Ectodermal cell (in vitro differentiated cells): Measurements from ENCODE around the gene FUT2.

Experiments used
- H3K27ac ChIP-seq: 2 replicates; pipeline ENCODE4 v1.7.0; 2013; ENCODE audit warnings: mild to moderate bottlenecking, low read depth, low read length; ENCODE audit not compliant: insufficient read depth, poor library complexity, severe bottlenecking
- H3K27me3 ChIP-seq: 2 replicates; pipeline ENCODE4 v1.7.0; 2013; ENCODE audit warnings: mild to moderate bottlenecking, low read length; ENCODE audit not compliant: insufficient read depth, control insufficient read depth, poor library complexity, severe bottlenecking
- H3K36me3 ChIP-seq: one replicate; pipeline ENCODE4 v1.7.0; 2013; ENCODE audit warnings: low read length; ENCODE audit not compliant: control insufficient read depth, insufficient read depth
- H3K4me1 ChIP-seq: one replicate; pipeline ENCODE4 v1.7.0; 2013; ENCODE audit warnings: low read length; ENCODE audit not compliant: control insufficient read depth, insufficient read depth
- H3K4me3 ChIP-seq: 2 replicates; pipeline ENCODE4 v1.7.0; 2013; ENCODE audit warnings: low read depth, low read length, control low read depth; ENCODE audit not compliant: insufficient read depth
- H3K9me3 ChIP-seq: 2 replicates; pipeline ENCODE4 v1.7.0; 2013; ENCODE audit warnings: mild to moderate bottlenecking, low read length, moderate library complexity; ENCODE audit not compliant: control insufficient read depth
- WGBS, 2 experiments: methylation state at CpG; one replicate each; pipeline ENCODE4 v1.1.7; 2013; ENCODE audit warnings: missing lambda C conversion rate in 2 of 2; 5-methylcytosine and 5-hydroxymethylcytosine counted together

Gene FUT2

GRCh38 chr19:48696353-48697010 is 711 bp downstream of the FUT2 start:
- Histone ChIP-seq H3K4me3 (peak overlapping the region; percentile 24), H3K9me3 (no peaks in the 10 kb centered on the region), H3K36me3 (no peaks in the 10 kb centered on the region), H3K27me3 (peaks cover 23% of the 10 kb centered on the region), H3K27ac (no peak overlapping the region), H3K4me1 (no peaks in the 10 kb centered on the region)
- WGBS, 2 experiments = 1 to 2% methylated on average over 34 of the region's 34 CpGs

- Histone ChIP-seq H3K27me3 (peaks cover 23% of the 10 kb centered on the region), H3K9me3 (no peaks in the 10 kb centered on the region), H3K36me3 (no peaks in the 10 kb centered on the region), H3K27ac (no peak overlapping the region), H3K4me1 (no peaks in the 10 kb centered on the region), H3K4me3 (no peak overlapping the region)
- 85% methylated on average over 4 of the region's 4 CpGs for WGBS, 2 experiments
Measured at GRCh38 chr19:48698046-48698445, 2.3 kb downstream of the FUT2 start.

GRCh38 chr19:48702701-48703100 is 6.9 kb downstream of the FUT2 start:
- Histone ChIP-seq H3K4me3 (no peak overlapping the region), H3K27me3 (no peaks in the 10 kb centered on the region), H3K27ac (no peak overlapping the region), H3K36me3 (no peaks in the 10 kb centered on the region), H3K4me1 (no peaks in the 10 kb centered on the region), H3K9me3 (no peaks in the 10 kb centered on the region)
- WGBS, 2 experiments = 95% methylated on average over 13 of the region's 13 CpGs

DNA sequence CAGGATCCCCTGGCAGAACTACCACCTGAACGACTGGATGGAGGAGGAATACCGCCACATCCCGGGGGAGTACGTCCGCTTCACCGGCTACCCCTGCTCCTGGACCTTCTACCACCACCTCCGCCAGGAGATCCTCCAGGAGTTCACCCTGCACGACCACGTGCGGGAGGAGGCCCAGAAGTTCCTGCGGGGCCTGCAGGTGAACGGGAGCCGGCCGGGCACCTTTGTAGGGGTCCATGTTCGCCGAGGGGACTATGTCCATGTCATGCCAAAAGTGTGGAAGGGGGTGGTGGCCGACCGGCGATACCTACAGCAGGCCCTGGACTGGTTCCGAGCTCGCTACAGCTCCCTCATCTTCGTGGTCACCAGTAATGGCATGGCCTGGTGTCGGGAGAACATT is 7.5 kb downstream of the FUT2 start:
- H3K4me1 ChIP-seq = no peaks in the 10 kb centered on the region
- 91 to 95% methylated on average over 23 of the region's 23 CpGs for WGBS, 2 experiments
- no peak overlapping the region for H3K4me3 ChIP-seq
- no peaks in the 10 kb centered on the region for H3K27me3 ChIP-seq
- no peaks in the 10 kb centered on the region for H3K9me3 ChIP-seq
- H3K27ac ChIP-seq = no peak overlapping the region
- H3K36me3 ChIP-seq = no peaks in the 10 kb centered on the region

GRCh38 chr19:48705431-48705830 is 9.7 kb downstream of the FUT2 start:
- no peak overlapping the region for H3K27ac ChIP-seq
- H3K36me3 ChIP-seq = no peaks in the 10 kb centered on the region
- H3K4me3 ChIP-seq = no peak overlapping the region
- no peaks in the 10 kb centered on the region for H3K9me3 ChIP-seq
- no peaks in the 10 kb centered on the region for H3K27me3 ChIP-seq
- WGBS, 2 experiments = 69 to 72% methylated on average over 2 of the region's 2 CpGs
- no peaks in the 10 kb centered on the region for H3K4me1 ChIP-seq

DNA sequence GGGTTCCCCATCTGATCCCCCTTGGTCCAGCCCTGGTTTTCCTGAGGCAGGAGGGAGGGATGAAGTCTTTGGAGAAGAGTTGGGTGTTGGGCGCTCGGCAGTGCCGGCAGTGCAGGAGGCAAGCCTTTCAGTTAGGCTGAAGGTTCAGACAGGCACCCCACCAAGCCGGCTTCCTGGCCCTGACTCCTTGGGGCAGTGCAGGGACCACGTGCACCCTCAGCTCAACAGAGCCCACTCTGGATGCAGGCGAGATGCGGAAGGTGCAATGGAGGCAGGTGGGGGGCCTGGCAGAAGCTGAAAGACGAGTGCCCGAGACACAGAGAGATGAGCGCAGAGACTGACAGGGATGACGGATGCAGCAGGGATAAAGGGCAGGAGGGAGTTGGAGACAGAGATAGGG is 12.7 kb downstream of the FUT2 start:
- H3K9me3 ChIP-seq = no peaks in the 10 kb centered on the region
- no peak overlapping the region for H3K27ac ChIP-seq
- no peaks in the 10 kb centered on the region for H3K27me3 ChIP-seq
- peaks cover 7% of the 10 kb centered on the region for H3K4me1 ChIP-seq
- H3K4me3 ChIP-seq = no peak overlapping the region
- no peaks in the 10 kb centered on the region for H3K36me3 ChIP-seq
- 50 to 54% methylated on average over 11 of the region's 11 CpGs for WGBS, 2 experiments

GRCh38 chr19:48711106-48711662 is 15.4 kb downstream of the FUT2 start:
- Histone ChIP-seq H3K4me1 (peaks cover 14% of the 10 kb centered on the region), H3K27me3 (no peaks in the 10 kb centered on the region), H3K27ac (no peak overlapping the region), H3K36me3 (no peaks in the 10 kb centered on the region), H3K4me3 (no peak overlapping the region), H3K9me3 (no peaks in the 10 kb centered on the region)
- WGBS, 2 experiments = 92 to 94% methylated on average over 4 of the region's 4 CpGs

DNA sequence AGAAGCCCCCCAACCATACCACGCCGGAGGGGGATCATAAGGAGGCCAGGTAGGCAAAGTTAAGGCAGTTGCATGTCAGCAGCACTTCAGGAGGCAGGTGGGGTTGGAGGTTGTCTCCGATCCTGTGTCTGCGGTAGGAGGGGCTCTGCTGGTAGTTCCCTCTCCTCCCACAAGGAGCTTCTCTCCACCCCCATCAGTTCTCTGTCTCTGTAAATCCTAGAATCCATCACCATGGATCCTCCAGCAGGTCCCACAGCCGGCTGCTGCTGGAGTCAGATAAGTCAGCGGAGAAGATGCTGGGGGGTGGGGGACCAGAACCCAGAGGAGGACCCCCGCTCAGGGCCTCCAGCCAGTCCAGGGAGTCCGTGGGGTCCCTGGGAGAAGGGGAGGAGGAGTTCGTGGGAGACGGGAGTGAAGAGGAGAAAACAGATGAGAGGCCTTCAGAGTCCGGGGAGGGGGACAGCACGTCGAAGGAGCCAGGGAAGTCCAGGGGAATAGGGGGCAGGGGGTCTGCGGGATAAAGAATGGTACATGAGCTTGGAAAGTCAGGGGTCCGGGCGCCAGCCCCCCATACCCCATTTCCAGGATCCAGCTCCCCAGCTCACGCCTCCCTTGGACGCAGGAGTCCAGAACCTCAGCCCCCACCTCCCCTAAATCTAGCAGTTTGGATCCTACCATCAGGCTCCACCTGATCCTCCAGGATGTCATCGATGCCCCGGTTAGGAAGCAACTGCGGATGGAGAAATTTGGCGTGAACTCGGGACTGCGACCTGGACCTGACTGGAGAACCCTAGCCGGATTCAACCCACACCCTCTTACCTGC is 17.5 kb downstream of the FUT2 start:
- H3K9me3 ChIP-seq = no peaks in the 10 kb centered on the region
- WGBS, 2 experiments = 5 to 6% methylated on average over 24 to 25 of the region's 25 CpGs
- no peak overlapping the region for H3K27ac ChIP-seq
- no peaks in the 10 kb centered on the region for H3K36me3 ChIP-seq
- no peaks in the 10 kb centered on the region for H3K27me3 ChIP-seq
- H3K4me3 ChIP-seq = peak overlapping the region; percentile 71
- peaks cover 25% of the 10 kb centered on the region for H3K4me1 ChIP-seq

GRCh38 chr19:48713864-48714755 is 18.3 kb downstream of the FUT2 start:
- Histone ChIP-seq H3K27ac (no peak overlapping the region), H3K4me1 (peaks cover 33% of the 10 kb centered on the region), H3K27me3 (no peaks in the 10 kb centered on the region), H3K4me3 (peak overlapping the region; percentile 71), H3K36me3 (no peaks in the 10 kb centered on the region), H3K9me3 (no peaks in the 10 kb centered on the region)
- 1% methylated on average over 67 of the region's 67 CpGs for WGBS, 2 experiments
